ENCODE measurements around the gene CFAP69. TPM values are rescaled to one million over a fixed set of nuclear protein-coding genes. Genes with fewer than 3 reads are reported as not detected.

Gene CFAP69
- total RNA-seq, 1 donor from 2014 or later, result 0.55 TPM

- peak overlapping the region; percentile 69 for H3K4me3 Mint-ChIP-seq (ENCODE audit: unreplicated experiment)
- no peak overlapping the region for H3K27ac Mint-ChIP-seq (ENCODE audit: unreplicated experiment)
- H3K36me3 Mint-ChIP-seq (ENCODE audit: low read depth), result no peaks in the 10 kb centered on the region
- DNase-seq (ENCODE audit: low spot score), result no peak
- H3K27me3 Mint-ChIP-seq (ENCODE audit: low read depth), result peaks cover 32% of the 10 kb centered on the region
- no peaks in the 10 kb centered on the region for H3K9me3 Mint-ChIP-seq (ENCODE audit: low read depth)
- peaks cover 10% of the 10 kb centered on the region for H3K4me1 Mint-ChIP-seq (ENCODE audit: low read depth)
- TF ChIP-seq CTCF (IDR thresholded peaks at IDR 0.05), result no peak
Observed at GRCh38 chr7:90210981-90211380, 34.0 kb upstream of the CFAP69 start.

GRCh38 chr7:90211391-90212148, 33.4 kb upstream of the CFAP69 start, which contains the start of gene STEAP2:
Gene STEAP2, plus strand, starts transcription at chr7:90211740. Its CDS starts 13,343 bp downstream, at chr7:90225083.
- Mint-ChIP-seq H3K4me1 (ENCODE audit: low read depth) (peaks cover 10% of the 10 kb centered on the region), H3K4me3 (ENCODE audit: unreplicated experiment) (peak within 1 kb of the TSS; percentile 69), H3K9me3 (ENCODE audit: low read depth) (no peaks in the 10 kb centered on the region), H3K27me3 (ENCODE audit: low read depth) (peaks cover 30% of the 10 kb centered on the region), H3K27ac (ENCODE audit: unreplicated experiment) (no peak within 1 kb of the TSS), H3K36me3 (ENCODE audit: low read depth) (no peaks in the 10 kb centered on the region)
- DNase-seq (ENCODE audit: low spot score), result peak; percentile 88
- TF ChIP-seq CTCF (IDR thresholded peaks at IDR 0.05), result peak; percentile 76

GRCh38 chr7:90212149-90212495, 32.9 kb upstream of the CFAP69 start:
- TF ChIP-seq CTCF (IDR thresholded peaks at IDR 0.05), result no peak
- H3K36me3 Mint-ChIP-seq (ENCODE audit: low read depth), result no peaks in the 10 kb centered on the region
- H3K27me3 Mint-ChIP-seq (ENCODE audit: low read depth), result peaks cover 30% of the 10 kb centered on the region
- DNase-seq (ENCODE audit: low spot score), result no peak
- no peak overlapping the region for H3K27ac Mint-ChIP-seq (ENCODE audit: unreplicated experiment)
- H3K4me1 Mint-ChIP-seq (ENCODE audit: low read depth), result peaks cover 10% of the 10 kb centered on the region
- H3K9me3 Mint-ChIP-seq (ENCODE audit: low read depth), result no peaks in the 10 kb centered on the region
- no peak overlapping the region for H3K4me3 Mint-ChIP-seq (ENCODE audit: unreplicated experiment)

GRCh38 chr7:90213521-90213920, 31.5 kb upstream of the CFAP69 start:
- Mint-ChIP-seq H3K36me3 (ENCODE audit: low read depth) (no peaks in the 10 kb centered on the region), H3K4me3 (ENCODE audit: unreplicated experiment) (no peak overlapping the region), H3K4me1 (ENCODE audit: low read depth) (peaks cover 10% of the 10 kb centered on the region), H3K27ac (ENCODE audit: unreplicated experiment) (no peak overlapping the region), H3K9me3 (ENCODE audit: low read depth) (no peaks in the 10 kb centered on the region), H3K27me3 (ENCODE audit: low read depth) (peaks cover 38% of the 10 kb centered on the region)
- no peak for DNase-seq (ENCODE audit: low spot score)
- TF ChIP-seq CTCF (IDR thresholded peaks at IDR 0.05), result no peak

GRCh38 chr7:90216080-90216674, 28.8 kb upstream of the CFAP69 start:
- peaks cover 40% of the 10 kb centered on the region for H3K27me3 Mint-ChIP-seq (ENCODE audit: low read depth)
- no peak for TF ChIP-seq CTCF (IDR thresholded peaks at IDR 0.05)
- no peak for DNase-seq (ENCODE audit: low spot score)
- no peaks in the 10 kb centered on the region for H3K36me3 Mint-ChIP-seq (ENCODE audit: low read depth)
- no peaks in the 10 kb centered on the region for H3K9me3 Mint-ChIP-seq (ENCODE audit: low read depth)
- no peak overlapping the region for H3K27ac Mint-ChIP-seq (ENCODE audit: unreplicated experiment)
- no peak overlapping the region for H3K4me3 Mint-ChIP-seq (ENCODE audit: unreplicated experiment)
- peaks cover 6% of the 10 kb centered on the region for H3K4me1 Mint-ChIP-seq (ENCODE audit: low read depth)

Measured in chondrocyte (in vitro differentiated cells).